Spleen (tissue), 7 donors: ENCODE data around the gene NUAK1.

Source experiments
- CTCF ChIP-seq, 11 experiments: fragments of 200-600 bp in 7 of 11; fragments of 450-650 bp in 4 of 11; sonication (generic) in 4 of 11; IDR thresholded peaks in 8 of 11; conservative IDR thresholded peaks in 3 of 11; 1 replicate in 7 of 11; 2 replicates in 4 of 11; pipeline versions ENCODE4 v1.4.0 to v1.8.0; 2016 to 2021; ENCODE audit warnings: antibody characterized with exemption in 11 of 11, inconsistent platforms in 4 of 11, mild to moderate bottlenecking in 1 of 11
- POLR2A ChIP-seq, 3 donors: fragments of 450-650 bp; IDR thresholded peaks; one replicate each; pipeline ENCODE4 v1.5.1; 2017; ENCODE audit warnings: antibody characterized with exemption in 3 of 3, mild to moderate bottlenecking in 1 of 3
- donor health status: DM: no; HTN: no; CAD: no; lungs with moderate emphysema.
- donor health status: DM: no; HTN: no; CAD: no.
- donor health status: DM: no; HTN: no; CAD: no.

GRCh38 chr12:106113446-106113823 lies 25.3 kb downstream of the NUAK1 start:
- TF ChIP-seq CTCF (IDR thresholded peaks at IDR 0.05 in 8 of 11, conservative IDR thresholded peaks at IDR 0.05 in 3 of 11) = no peak
- TF ChIP-seq POLR2A (IDR thresholded peaks at IDR 0.05) = no peak
